Stimulated activated CD4-positive, alpha-beta T cell treated with anti-CD3 and anti-CD28 coated beads, TNF-alpha, amount 100 ng/mL, for 1 hour (primary cell): ENCODE data around the gene ABLIM3.
A peak's percentile ranks its signal among the peaks of the same experiment; 100 is the strongest.

ENCODE experiments used
- DNase-seq, 3 donors: peaks; one replicate each; pipeline ENCODE4 v3.0.0-alpha.2; 2020; ENCODE audit warnings: low read depth in 3 of 3, low spot score in 1 of 3

ABLIM3 gene

GRCh38 chr5:149141224-149141956 is at the start of gene ABLIM3:
Gene ABLIM3, plus strand, starts transcription at chr5:149141493. Its CDS starts 603 bp downstream, at chr5:149142096.
- DNase-seq: peak; percentile 8 to 71 (median 58)

- DNase-seq: no peak
Measured at GRCh38 chr5:149093625-149094024, 47.7 kb upstream of the ABLIM3 start.

- no peak for DNase-seq
Measured at GRCh38 chr5:149094996-149095395, 46.3 kb upstream of the ABLIM3 start.

- DNase-seq: no peak
Measured at GRCh38 chr5:149099920-149100319, 41.4 kb upstream of the ABLIM3 start.

- DNase-seq: no peak
Measured at GRCh38 chr5:149100331-149100730, 41.0 kb upstream of the ABLIM3 start.

GRCh38 chr5:149108651-149109280 is 32.5 kb upstream of the ABLIM3 start:
- no peak for DNase-seq

GRCh38 chr5:149110406-149110805 is 30.9 kb upstream of the ABLIM3 start:
- DNase-seq: no peak

GRCh38 chr5:149113669-149114068 is 27.6 kb upstream of the ABLIM3 start:
- no peak for DNase-seq

- peak in 1 of 3 donors; percentile 3 for DNase-seq
Measured at GRCh38 chr5:149114403-149115312, 26.6 kb upstream of the ABLIM3 start.

GRCh38 chr5:149117970-149118369 is 23.3 kb upstream of the ABLIM3 start:
- DNase-seq: no peak

GRCh38 chr5:149118463-149118862 is 22.8 kb upstream of the ABLIM3 start:
- no peak for DNase-seq

- DNase-seq: no peak
Measured at GRCh38 chr5:149121145-149121544, 20.1 kb upstream of the ABLIM3 start.

- DNase-seq: no peak
Measured at GRCh38 chr5:149123211-149123610, 18.1 kb upstream of the ABLIM3 start.

GRCh38 chr5:149125386-149125891 is 15.9 kb upstream of the ABLIM3 start:
- no peak for DNase-seq

- DNase-seq: no peak
Measured at GRCh38 chr5:149126906-149127305, 14.4 kb upstream of the ABLIM3 start.

GRCh38 chr5:149127394-149127955 is 13.8 kb upstream of the ABLIM3 start:
- no peak for DNase-seq

- DNase-seq: no peak
Measured at GRCh38 chr5:149128023-149128875, 13.0 kb upstream of the ABLIM3 start.

GRCh38 chr5:149129181-149129580 is 12.1 kb upstream of the ABLIM3 start:
- no peak for DNase-seq

GRCh38 chr5:149130121-149130914 is 11.0 kb upstream of the ABLIM3 start:
- no peak for DNase-seq
